Bronchial epithelial cell (primary cell): Measurements from ENCODE around the gene LRRC4B. TPM values are rescaled to one million over a fixed set of nuclear protein-coding genes. Genes with fewer than 3 reads are reported as not detected.
"Not testable (repeated sequence)": the region's sequence is repeated elsewhere in the genome, so short reads cannot be mapped to it uniquely, and the experiment has no call there.

ENCODE experiments used
- DNase-seq: peaks from one replicate; pipeline ENCODE4 v3.0.0-alpha.2; 2010; ENCODE audit warnings: low read depth
- FAIRE-seq: peaks from 2 replicates; lab custom pipeline; 2011; peaks lifted over from hg19 to GRCh38; lab: Jason Lieb, UNC
- H3K27me3 ChIP-seq: 2 replicates; pipeline ENCODE4 v1.5.1; 2011; ENCODE audit warnings: low read length; ENCODE audit not compliant: control insufficient read depth, insufficient read depth
- H3K36me3 ChIP-seq: 2 replicates; pipeline ENCODE4 v1.5.1; 2011; ENCODE audit warnings: low read length; ENCODE audit not compliant: control insufficient read depth, insufficient read depth
- H3K4me3 ChIP-seq: 2 replicates; pipeline ENCODE4 v1.5.1; 2011; ENCODE audit warnings: mild to moderate bottlenecking, low read depth, low read length, control low read depth
- total RNA-seq: library from RNA; depleted of rRNA; stranded (reverse); fragments of >200 nt; gene quantifications from 2 replicates; pipeline ENCODE4 v1.2.1, GENCODE V29; 2014
- TF ChIP-seq, protein P1 (sequence below): IDR thresholded peaks from 2 replicates; pipeline ENCODE4 v1.5.1; 2011; ENCODE audit warnings: mild to moderate bottlenecking, moderate library complexity, low read length, control low read depth, inconsistent platforms; ENCODE audit not compliant: insufficient read depth, severe bottlenecking

Gene LRRC4B
- total RNA-seq, 1 donor from 2014 or later, result not detected

- H3K36me3 ChIP-seq, result peaks cover 22% of the 10 kb centered on the region
- H3K4me3 ChIP-seq, result no peak overlapping the region
- no peaks in the 10 kb centered on the region for H3K27me3 ChIP-seq
- TF ChIP-seq, protein P1, sequence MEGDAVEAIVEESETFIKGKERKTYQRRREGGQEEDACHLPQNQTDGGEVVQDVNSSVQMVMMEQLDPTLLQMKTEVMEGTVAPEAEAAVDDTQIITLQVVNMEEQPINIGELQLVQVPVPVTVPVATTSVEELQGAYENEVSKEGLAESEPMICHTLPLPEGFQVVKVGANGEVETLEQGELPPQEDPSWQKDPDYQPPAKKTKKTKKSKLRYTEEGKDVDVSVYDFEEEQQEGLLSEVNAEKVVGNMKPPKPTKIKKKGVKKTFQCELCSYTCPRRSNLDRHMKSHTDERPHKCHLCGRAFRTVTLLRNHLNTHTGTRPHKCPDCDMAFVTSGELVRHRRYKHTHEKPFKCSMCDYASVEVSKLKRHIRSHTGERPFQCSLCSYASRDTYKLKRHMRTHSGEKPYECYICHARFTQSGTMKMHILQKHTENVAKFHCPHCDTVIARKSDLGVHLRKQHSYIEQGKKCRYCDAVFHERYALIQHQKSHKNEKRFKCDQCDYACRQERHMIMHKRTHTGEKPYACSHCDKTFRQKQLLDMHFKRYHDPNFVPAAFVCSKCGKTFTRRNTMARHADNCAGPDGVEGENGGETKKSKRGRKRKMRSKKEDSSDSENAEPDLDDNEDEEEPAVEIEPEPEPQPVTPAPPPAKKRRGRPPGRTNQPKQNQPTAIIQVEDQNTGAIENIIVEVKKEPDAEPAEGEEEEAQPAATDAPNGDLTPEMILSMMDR, result no peak
- FAIRE-seq (no peak), DNase-seq (no peak)
These were observed 90.3 kb downstream of the LRRC4B start for GRCh38 chr19:50477751-50478515.

DNA sequence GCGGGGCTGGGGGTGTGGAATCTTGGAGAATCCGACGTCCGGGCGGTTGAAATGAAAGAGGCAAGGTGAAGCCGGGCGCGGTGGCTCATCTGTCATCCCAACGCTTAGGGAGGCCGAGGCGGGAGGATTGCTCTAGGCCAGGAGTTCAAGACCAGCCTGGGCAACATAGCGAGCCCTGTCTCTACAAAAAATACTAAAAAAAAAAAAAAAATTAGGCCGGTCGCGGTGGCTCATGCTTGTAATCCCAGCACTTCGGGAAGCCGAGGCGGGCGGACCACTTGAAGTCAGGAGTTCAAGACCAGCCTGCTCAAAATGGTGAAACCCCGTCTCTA, 91.4 kb downstream of the LRRC4B start:
- FAIRE-seq (no peak), DNase-seq (no peak)
- TF ChIP-seq, protein P1, result no peak
- H3K4me3 ChIP-seq, result peak overlapping the region; percentile 93
- peaks cover 22% of the 10 kb centered on the region for H3K36me3 ChIP-seq
- H3K27me3 ChIP-seq, result no peaks in the 10 kb centered on the region

DNA sequence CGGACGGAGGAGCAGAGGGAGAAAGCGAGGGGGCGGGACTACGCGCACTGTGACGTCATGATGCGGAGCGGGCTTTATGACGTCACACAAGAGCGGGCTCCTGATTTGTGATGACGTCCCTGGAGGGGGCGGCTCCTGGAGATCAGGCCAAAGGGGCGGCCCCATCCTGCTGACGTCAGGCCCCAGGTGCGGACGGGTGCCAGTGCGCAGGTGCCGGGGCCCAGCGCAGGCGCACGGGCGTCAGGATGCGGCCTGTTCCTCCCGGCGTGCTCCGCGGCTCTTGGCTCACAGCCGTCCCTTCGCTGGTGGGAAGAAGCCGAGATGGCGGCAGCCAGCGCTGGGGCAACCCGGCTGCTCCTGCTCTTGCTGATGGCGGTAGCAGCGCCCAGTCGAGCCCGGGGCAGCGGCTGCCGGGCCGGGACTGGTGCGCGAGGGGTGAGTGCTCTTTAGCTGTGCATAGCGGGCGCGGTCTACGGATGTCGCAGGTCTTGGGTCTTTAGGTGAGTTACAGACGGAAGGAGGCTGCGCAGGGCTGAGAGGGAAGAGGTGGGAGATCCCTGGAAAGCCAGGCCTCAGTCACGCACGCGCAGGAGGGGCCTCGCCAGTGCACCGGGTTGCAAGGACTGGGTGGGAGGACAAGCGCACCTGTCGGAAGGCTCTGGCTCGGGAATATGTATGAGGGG, 91.9 kb downstream of the LRRC4B start, which contains the start of the genes EMC10 and GARIN5A:
Gene EMC10 (plus strand): TSS at position 284 of the 683 bp plus-strand sequence. CDS start 38 bp downstream, at position 322.
Gene GARIN5A (minus strand): TSS at position 625 of the 683 bp plus-strand sequence. CDS start 460 bp downstream, at position 165.
- Histone ChIP-seq H3K4me3 (peak within 1 kb of the TSS; percentile 93), H3K27me3 (no peaks in the 10 kb centered on the region), H3K36me3 (peaks cover 20% of the 10 kb centered on the region)
- no peak for FAIRE-seq
- DNase-seq, result peak; percentile 76
- TF ChIP-seq, protein P1, result no peak

DNA sequence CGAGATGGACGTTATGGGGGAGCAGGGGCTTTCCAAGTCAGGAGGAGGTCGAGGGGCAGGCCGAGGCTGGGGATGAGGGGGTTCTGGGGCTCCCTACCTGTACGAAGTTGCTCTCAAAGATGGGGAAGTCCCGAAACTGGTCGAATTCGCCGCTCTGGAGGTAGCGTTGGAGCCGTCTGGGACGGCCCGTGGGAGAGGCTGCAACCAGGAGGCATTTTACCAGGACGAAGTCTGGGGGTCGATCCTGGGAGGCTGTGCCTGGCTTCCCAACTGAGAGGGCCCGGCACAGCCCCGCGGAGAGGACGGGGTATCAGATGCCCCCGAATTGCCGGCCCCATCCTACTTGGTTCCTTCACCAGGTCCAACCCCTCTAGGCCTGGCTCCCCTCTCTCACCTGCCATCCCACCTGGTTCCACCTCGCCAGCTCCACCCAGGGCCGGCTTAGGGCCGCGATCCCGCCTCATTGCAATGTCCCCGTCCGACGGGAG, 92.5 kb downstream of the LRRC4B start:
- peak overlapping the region; percentile 93 for H3K4me3 ChIP-seq
- H3K36me3 ChIP-seq, result peaks cover 19% of the 10 kb centered on the region
- H3K27me3 ChIP-seq, result no peaks in the 10 kb centered on the region
- FAIRE-seq (no peak), DNase-seq (no peak)
- TF ChIP-seq, protein P1, result no peak

DNA sequence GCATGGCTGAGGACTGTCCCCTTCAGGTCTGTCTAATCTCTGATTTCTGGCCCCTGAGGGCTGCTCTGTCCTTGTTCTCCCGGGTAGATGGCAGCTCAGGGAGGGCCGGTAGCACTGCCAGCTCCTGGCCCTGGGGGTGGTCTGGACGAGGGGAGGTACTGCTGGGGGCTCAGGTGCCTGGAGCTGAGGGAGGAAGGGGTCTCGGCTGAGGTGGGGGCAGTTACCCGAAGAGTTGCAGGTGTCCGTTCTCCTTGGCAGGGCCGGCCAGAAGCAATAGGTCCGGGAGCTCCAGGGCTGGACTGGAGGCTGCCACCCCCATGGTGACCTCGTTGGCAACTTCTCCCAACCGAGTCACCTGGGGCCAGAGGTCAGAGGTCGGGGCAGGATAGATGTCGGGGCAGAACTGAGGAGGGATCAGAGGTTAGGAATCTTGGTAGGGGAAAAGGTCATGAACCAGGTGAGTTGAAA, 93.1 kb downstream of the LRRC4B start:
- FAIRE-seq (no peak), DNase-seq (no peak)
- no peak overlapping the region for H3K4me3 ChIP-seq
- peaks cover 17% of the 10 kb centered on the region for H3K36me3 ChIP-seq
- H3K27me3 ChIP-seq, result no peaks in the 10 kb centered on the region
- TF ChIP-seq, protein P1, result no peak

- H3K36me3 ChIP-seq, DNase-seq, FAIRE-seq, H3K4me3 ChIP-seq, H3K27me3 ChIP-seq: not testable (repeated sequence)
These were observed 94.9 kb downstream of the LRRC4B start for GRCh38 chr19:50473336-50473735.
